Measurements from ENCODE around the gene CARD9.

The CARD9 gene

GRCh38 chr9:136405481-136405880 is 32.0 kb upstream of the CARD9 start:
- peaks cover 33% of the 10 kb centered on the region for H3K79me2 ChIP-seq (ENCODE audit: control insufficient read depth, low read length)
- H3K9me3 ChIP-seq (ENCODE audit: control insufficient read depth, insufficient read depth, low read length) = no peaks in the 10 kb centered on the region
- peaks cover 27% of the 10 kb centered on the region for H3K4me1 ChIP-seq (ENCODE audit: control insufficient read depth, low read length)
- peaks cover 13% of the 10 kb centered on the region; the same call in 1 of the 2 replicates for H3F3A ChIP-seq (ENCODE audit: control insufficient read depth, insufficient read depth)
- H3K27ac ChIP-seq (ENCODE audit: low read depth, low read length) = no peak overlapping the region
- no peaks in the 10 kb centered on the region; the same call in 1 of the 2 replicates for H4K20me1 ChIP-seq (ENCODE audit: control insufficient read depth, insufficient read depth, low read depth, low read length)
- H3K9me2 ChIP-seq (replicated peaks; ENCODE audit: control insufficient read depth, low read length) = no peaks in the 10 kb centered on the region
- TF ChIP-seq CTCF (IDR thresholded peaks at IDR 0.05; ENCODE audit: low read depth, low read length, poor library complexity, severe bottlenecking) = no peak
- no peak for TF ChIP-seq EZH2phosphoT487 (IDR thresholded peaks at IDR 0.05; ENCODE audit: borderline replicate concordance, low read length)
- peaks cover 78% of the 10 kb centered on the region for H3K36me3 ChIP-seq (ENCODE audit: control insufficient read depth, low read length)
- H3K27me3 ChIP-seq (ENCODE audit: control insufficient read depth, low read length) = no peaks in the 10 kb centered on the region
- no peak overlapping the region for H3K4me2 ChIP-seq (ENCODE audit: low read length)
- no peak overlapping the region for H3K4me3 ChIP-seq (ENCODE audit: low read length)

GRCh38 chr9:136404801-136405136 is 31.3 kb upstream of the CARD9 start:
- no peaks in the 10 kb centered on the region; the same call in 1 of the 2 replicates for H4K20me1 ChIP-seq (ENCODE audit: control insufficient read depth, insufficient read depth, low read depth, low read length)
- peaks cover 75% of the 10 kb centered on the region for H3K36me3 ChIP-seq (ENCODE audit: control insufficient read depth, low read length)
- no peaks in the 10 kb centered on the region for H3K9me2 ChIP-seq (replicated peaks; ENCODE audit: control insufficient read depth, low read length)
- TF ChIP-seq EZH2phosphoT487 (IDR thresholded peaks at IDR 0.05; ENCODE audit: borderline replicate concordance, low read length) = no peak
- TF ChIP-seq CTCF (IDR thresholded peaks at IDR 0.05; ENCODE audit: low read depth, low read length, poor library complexity, severe bottlenecking) = no peak
- H3K4me2 ChIP-seq (ENCODE audit: low read length) = no peak overlapping the region
- H3K79me2 ChIP-seq (ENCODE audit: control insufficient read depth, low read length) = peaks cover 30% of the 10 kb centered on the region
- no peak overlapping the region for H3K4me3 ChIP-seq (ENCODE audit: low read length)
- H3K27me3 ChIP-seq (ENCODE audit: control insufficient read depth, low read length) = no peaks in the 10 kb centered on the region
- H3F3A ChIP-seq (ENCODE audit: control insufficient read depth, insufficient read depth) = peaks cover 14% of the 10 kb centered on the region; the same call in 1 of the 2 replicates
- H3K27ac ChIP-seq (ENCODE audit: low read depth, low read length) = no peak overlapping the region
- peaks cover 28% of the 10 kb centered on the region for H3K4me1 ChIP-seq (ENCODE audit: control insufficient read depth, low read length)
- H3K9me3 ChIP-seq (ENCODE audit: control insufficient read depth, insufficient read depth, low read length) = no peaks in the 10 kb centered on the region

GRCh38 chr9:136403915-136404800 is 30.7 kb upstream of the CARD9 start:
- no peak for TF ChIP-seq CTCF (IDR thresholded peaks at IDR 0.05; ENCODE audit: low read depth, low read length, poor library complexity, severe bottlenecking)
- no peak for TF ChIP-seq EZH2phosphoT487 (IDR thresholded peaks at IDR 0.05; ENCODE audit: borderline replicate concordance, low read length)
- Histone ChIP-seq H3K9me3 (ENCODE audit: control insufficient read depth, insufficient read depth, low read length) (no peaks in the 10 kb centered on the region), H3K4me2 (ENCODE audit: low read length) (no peak overlapping the region), H3K27me3 (ENCODE audit: control insufficient read depth, low read length) (no peaks in the 10 kb centered on the region), H3K36me3 (ENCODE audit: control insufficient read depth, low read length) (peaks cover 72% of the 10 kb centered on the region), H3K27ac (ENCODE audit: low read depth, low read length) (no peak overlapping the region), H4K20me1 (ENCODE audit: control insufficient read depth, insufficient read depth, low read depth, low read length) (no peaks in the 10 kb centered on the region; the same call in 1 of the 2 replicates), H3K9me2 (replicated peaks; ENCODE audit: control insufficient read depth, low read length) (no peaks in the 10 kb centered on the region), H3F3A (ENCODE audit: control insufficient read depth, insufficient read depth) (peaks cover 14% of the 10 kb centered on the region; the same call in 1 of the 2 replicates), H3K79me2 (ENCODE audit: control insufficient read depth, low read length) (peaks cover 30% of the 10 kb centered on the region), H3K4me3 (ENCODE audit: low read length) (no peak overlapping the region), H3K4me1 (ENCODE audit: control insufficient read depth, low read length) (peaks cover 22% of the 10 kb centered on the region)

Data from DOHH2 (cell line).